ENCODE measurements around the gene SGK2.

GRCh38 chr20:43579861-43580793 is 21.3 kb downstream of the SGK2 start:
- TF ChIP-seq CTCF (conservative IDR thresholded peaks at IDR 0.05; ENCODE audit: low read length) (no peak), EZH2phosphoT487 (IDR thresholded peaks at IDR 0.05; ENCODE audit: borderline replicate concordance, low read depth, low read length) (no peak)
